ENCODE data around the gene BMPR1B. TPM values are rescaled to one million over a fixed set of nuclear protein-coding genes. Genes with fewer than 3 reads are reported as not detected.
"Not testable (repeated sequence)": the region's sequence is repeated elsewhere in the genome, so short reads cannot be mapped to it uniquely, and the experiment has no call there.

Gene BMPR1B
- polyA plus RNA-seq, 3 donors: 0.18 to 0.48 (median 0.34) TPM

GRCh38 chr4:95048296-95048695 is 290.5 kb downstream of the BMPR1B start:
- WGBS, 3 donors: 92 to 98% (median 95%) methylated on average over 2 of the region's 2 CpGs
- H3K27ac ChIP-seq (ENCODE audit: low read depth, low read length): no peak overlapping the region

GRCh38 chr4:95049551-95050233 is 291.9 kb downstream of the BMPR1B start:
- H3K27ac ChIP-seq (ENCODE audit: low read depth, low read length): no peak overlapping the region
- 53 to 74% (median 72%) methylated on average over 2 of the region's 2 CpGs for WGBS, 3 donors

GRCh38 chr4:95050980-95051701 is 293.4 kb downstream of the BMPR1B start:
- no peak overlapping the region for H3K27ac ChIP-seq (ENCODE audit: low read depth, low read length)
- 39 to 78% (median 70%) methylated on average over 13 of the region's 13 CpGs for WGBS, 3 donors

GRCh38 chr4:95051702-95052020 is 293.9 kb downstream of the BMPR1B start:
- H3K27ac ChIP-seq (ENCODE audit: low read depth, low read length): no peak overlapping the region
- WGBS, 3 donors: 51 to 80% (median 68%) methylated on average over 2 of the region's 2 CpGs

GRCh38 chr4:95058991-95059390 is 301.2 kb downstream of the BMPR1B start:
- 95 to 98% (median 96%) methylated on average over 1 of the region's 1 CpG for whole genome bisulfite sequencing, 3 donors
- H3K27ac ChIP-seq (ENCODE audit: low read depth, low read length): no peak overlapping the region

- no peak overlapping the region for H3K27ac ChIP-seq (ENCODE audit: low read depth, low read length)
- 75 to 85% (median 81%) methylated on average over 1 of the region's 1 CpG for WGBS, 3 donors
Measured at GRCh38 chr4:95059663-95060062, 301.9 kb downstream of the BMPR1B start.

GRCh38 chr4:95061220-95061619 is 303.5 kb downstream of the BMPR1B start:
- no peak overlapping the region for H3K27ac ChIP-seq (ENCODE audit: low read depth, low read length)
- 69 to 83% (median 71%) methylated on average over 2 of the region's 2 CpGs for WGBS, 3 donors

GRCh38 chr4:95061801-95062200 is 304.0 kb downstream of the BMPR1B start:
- not testable (repeated sequence) for H3K27ac ChIP-seq (ENCODE audit: low read depth, low read length)
- 46 to 82% (median 51%) methylated on average over 4 of the region's 4 CpGs for WGBS, 3 donors

- no peak overlapping the region for H3K27ac ChIP-seq (ENCODE audit: low read depth, low read length)
- 8 to 42% (median 35%) methylated on average over 1 of the region's 1 CpG for WGBS, 3 donors
Measured at GRCh38 chr4:95066050-95066449, 308.3 kb downstream of the BMPR1B start.

- WGBS, 3 donors: 93 to 100% (median 95%) methylated on average over 1 of the region's 1 CpG
- H3K27ac ChIP-seq (ENCODE audit: low read depth, low read length): no peak overlapping the region
Measured at GRCh38 chr4:95068401-95068800, 310.6 kb downstream of the BMPR1B start.

GRCh38 chr4:95068818-95069478 is 311.2 kb downstream of the BMPR1B start:
- no peak overlapping the region for H3K27ac ChIP-seq (ENCODE audit: low read depth, low read length)
- 72 to 78% (median 74%) methylated on average over 2 of the region's 2 CpGs for WGBS, 3 donors

GRCh38 chr4:95071851-95072250 is 314.1 kb downstream of the BMPR1B start:
- 92 to 94% (median 93%) methylated on average over 3 of the region's 3 CpGs for WGBS, 3 donors
- H3K27ac ChIP-seq (ENCODE audit: low read depth, low read length): no peak overlapping the region

- WGBS, 3 donors: 88 to 100% (median 97%) methylated on average over 1 of the region's 1 CpG
- no peak overlapping the region for H3K27ac ChIP-seq (ENCODE audit: low read depth, low read length)
Measured at GRCh38 chr4:95073646-95074045, 315.9 kb downstream of the BMPR1B start.

GRCh38 chr4:95077864-95078263 is 320.1 kb downstream of the BMPR1B start:
- H3K27ac ChIP-seq (ENCODE audit: low read depth, low read length): no peak overlapping the region
- 67 to 74% (median 71%) methylated on average over 1 of the region's 1 CpG for WGBS, 3 donors

- WGBS, 3 donors: 54 to 77% (median 74%) methylated on average over 3 of the region's 3 CpGs
- no peak overlapping the region for H3K27ac ChIP-seq (ENCODE audit: low read depth, low read length)
Measured at GRCh38 chr4:95080969-95081368, 323.2 kb downstream of the BMPR1B start.

- 66 to 94% (median 86%) methylated on average over 3 of the region's 3 CpGs for WGBS, 3 donors
- H3K27ac ChIP-seq (ENCODE audit: low read depth, low read length): no peak overlapping the region
Measured at GRCh38 chr4:95084584-95084983, 326.8 kb downstream of the BMPR1B start.

- no peak overlapping the region for H3K27ac ChIP-seq (ENCODE audit: low read depth, low read length)
- 60 to 75% (median 62%) methylated on average over 7 of the region's 7 CpGs for WGBS, 3 donors
Measured at GRCh38 chr4:95085124-95085833, 327.5 kb downstream of the BMPR1B start.

- H3K27ac ChIP-seq (ENCODE audit: low read depth, low read length): no peak overlapping the region
- 28 to 90% (median 81%) methylated on average over 1 of the region's 1 CpG for WGBS, 3 donors
Measured at GRCh38 chr4:95086551-95086950, 328.8 kb downstream of the BMPR1B start.

Measured in adipose tissue (tissue), 3 donors.